GM23338 (cell line): ENCODE data around the gene SASH1. TPM values are rescaled to one million over a fixed set of nuclear protein-coding genes. Genes with fewer than 3 reads are reported as not detected.

Source experiments
- ATAC-seq: fragments of 200-7000 bp; cut with Tn5 transposase; 3 replicates; pipeline ENCODE4 v1.9.1; 2020
- DNase-seq: peaks from one replicate; pipeline ENCODE4 v3.0.0-alpha.2; 2015; ENCODE audit warnings: low spot score
- H2AFZ ChIP-seq: fragments of 200-600 bp; sonication (generic); 2 replicates; pipeline ENCODE4 v1.8.0; 2016; ENCODE audit warnings: antibody characterized with exemption, mild to moderate bottlenecking, moderate library complexity
- H3F3A ChIP-seq: fragments of 200-600 bp; sonication (generic); replicated peaks from 2 replicates; pipeline ENCODE4 v1.8.0; 2017; ENCODE audit warnings: antibody characterized with exemption, mixed run types, low read depth
- H3K27ac ChIP-seq: fragments of 200-600 bp; sonication (generic); 2 replicates; pipeline ENCODE4 v1.6.1; 2016; ENCODE audit warnings: low read depth
- H3K27me3 ChIP-seq: fragments of 200-600 bp; sonication (generic); 2 replicates; pipeline ENCODE4 v1.8.0; 2016; ENCODE audit warnings: mild to moderate bottlenecking, mixed run types, moderate library complexity; ENCODE audit not compliant: insufficient read depth
- H3K36me3 ChIP-seq: fragments of 200-600 bp; sonication (generic); 2 replicates; pipeline ENCODE4 v1.8.0; 2016; ENCODE audit warnings: mild to moderate bottlenecking; ENCODE audit not compliant: insufficient read depth
- H3K4me1 ChIP-seq: fragments of 200-600 bp; sonication (generic); 2 replicates; pipeline ENCODE4 v1.8.0; 2016; ENCODE audit warnings: mild to moderate bottlenecking, moderate library complexity; ENCODE audit not compliant: insufficient read depth
- H3K4me2 ChIP-seq: fragments of 200-600 bp; sonication (generic); 2 replicates; pipeline ENCODE4 v1.7.1; 2017; ENCODE audit warnings: mixed run types
- H3K4me3 ChIP-seq: fragments of 200-600 bp; sonication (generic); 2 replicates; pipeline ENCODE4 v1.6.1; 2016; ENCODE audit warnings: mixed run types
- H3K79me2 ChIP-seq: fragments of 200-600 bp; sonication (generic); replicated peaks from 2 replicates; pipeline ENCODE4 v1.8.0; 2017; ENCODE audit warnings: mild to moderate bottlenecking; ENCODE audit not compliant: insufficient read depth
- H3K9me2 ChIP-seq: fragments of 200-600 bp; sonication (generic); 2 replicates; pipeline ENCODE4 v1.8.0; 2017; ENCODE audit not compliant: insufficient read depth
- H4K20me1 ChIP-seq: fragments of 200-600 bp; sonication (generic); replicated peaks from 2 replicates; pipeline ENCODE4 v1.8.0; 2017; ENCODE audit warnings: mild to moderate bottlenecking; ENCODE audit not compliant: insufficient read depth
- H3K27ac Mint-ChIP-seq: 2 replicates; pipeline ENCODE4 v1.8.0; 2020; ENCODE audit warnings: inconsistent platforms, mild to moderate bottlenecking, moderate library complexity, mixed read lengths
- H3K27me3 Mint-ChIP-seq: 3 replicates; pipeline ENCODE4 v1.8.0; 2022; ENCODE audit warnings: low read depth, mild to moderate bottlenecking, moderate library complexity, mixed read lengths, inconsistent platforms; ENCODE audit not compliant: insufficient read depth, poor library complexity
- H3K36me3 Mint-ChIP-seq: 3 replicates; pipeline ENCODE4 v1.8.0; 2021; ENCODE audit warnings: low read depth, mild to moderate bottlenecking, inconsistent platforms, moderate library complexity, mixed read lengths
- H3K4me1 Mint-ChIP-seq: 3 replicates; pipeline ENCODE4 v1.8.0; 2020; ENCODE audit warnings: mild to moderate bottlenecking, inconsistent platforms, mixed read lengths
- H3K4me3 Mint-ChIP-seq: 3 replicates; pipeline ENCODE4 v1.8.0; 2021; ENCODE audit warnings: moderate library complexity, mild to moderate bottlenecking, inconsistent platforms, mixed read lengths
- H3K9me3 Mint-ChIP-seq: 3 replicates; pipeline ENCODE4 v1.8.0; 2020; ENCODE audit warnings: moderate library complexity, mild to moderate bottlenecking, inconsistent platforms, mixed read lengths
- CREB1 ChIP-seq: fragments of 250-450 bp; sonication (Bioruptor Pico); IDR thresholded peaks from 2 replicates; pipeline ENCODE4 v1.5.0; 2020; ENCODE audit warnings: low read depth, mild to moderate bottlenecking, moderate library complexity
- CTCF ChIP-seq, 2 experiments: fragments of 200-600 bp in 1 of 2; sonication (generic) in 1 of 2; conservative IDR thresholded peaks; 2 replicates each; pipeline versions ENCODE4 v1.5.1 to v1.6.1; 2016 to 2017; ENCODE audit warnings: antibody characterized with exemption in 2 of 2, low read depth in 2 of 2, mild to moderate bottlenecking in 2 of 2, moderate library complexity in 1 of 2
- ETS1 ChIP-seq: IDR thresholded peaks from 2 replicates; pipeline ENCODE4 v1.6.1; 2016; ENCODE audit warnings: antibody characterized with exemption
- EZH2 ChIP-seq: fragments of 200-600 bp; sonication (generic); IDR thresholded peaks from one replicate; pipeline ENCODE4 v1.8.0; 2017; ENCODE audit warnings: antibody characterized with exemption, mild to moderate bottlenecking, low read depth; ENCODE audit not compliant: unreplicated experiment
- JUNB ChIP-seq: IDR thresholded peaks from one replicate; pipeline ENCODE4 v1.6.1; 2016; ENCODE audit warnings: antibody characterized with exemption; ENCODE audit not compliant: unreplicated experiment
- NANOG ChIP-seq: IDR thresholded peaks from 2 replicates; pipeline ENCODE4 v1.6.1; 2016; ENCODE audit warnings: antibody characterized with exemption, borderline replicate concordance
- POLR2AphosphoS5 ChIP-seq: IDR thresholded peaks from 2 replicates; pipeline ENCODE4 v1.6.1; 2016; ENCODE audit warnings: antibody characterized with exemption, low read depth
- REST ChIP-seq: IDR thresholded peaks from one replicate; pipeline ENCODE4 v1.6.1; 2018; ENCODE audit warnings: antibody characterized with exemption; ENCODE audit not compliant: unreplicated experiment
- STAT1 ChIP-seq: IDR thresholded peaks from one replicate; pipeline ENCODE4 v1.6.1; 2016; ENCODE audit warnings: antibody characterized with exemption; ENCODE audit not compliant: unreplicated experiment
- ZNF331 ChIP-seq: fragments of 250-450 bp; sonication (Bioruptor Pico); IDR thresholded peaks from 2 replicates; pipeline ENCODE4 v1.5.0; 2020; ENCODE audit warnings: low read depth, mild to moderate bottlenecking, moderate library complexity
- ZNF462 ChIP-seq: fragments of 250-450 bp; sonication (Bioruptor Pico); IDR thresholded peaks from 2 replicates; pipeline ENCODE4 v1.5.0; 2020; ENCODE audit warnings: mild to moderate bottlenecking, moderate library complexity
- polyA plus RNA-seq: library from polyadenylated mRNA; unstranded; fragments of >200 nt; fragmentation: Nextera tagmentation; extraction: Ambion mirVana; gene quantifications from 2 replicates; pipeline ENCODE4 v1.2.1, GENCODE V29; 2016
- total RNA-seq: library from RNA; depleted of rRNA; stranded (reverse); fragments of >200 nt; shearing (Covaris generic); gene quantifications from 2 replicates; pipeline ENCODE4 v1.2.3, GENCODE V29; 2014

The SASH1 gene
- total and polyA plus RNA-seq, 2 experiments from 2014 or later, result 8.2 to 30.2 TPM

GRCh38 chr6:148452876-148453275, 110.2 kb downstream of the SASH1 start:
- Mint-ChIP-seq H3K27ac (no peak overlapping the region), H3K4me1 (peaks cover 20% of the 10 kb centered on the region), H3K27me3 (peaks cover 5% of the 10 kb centered on the region), H3K9me3 (no peaks in the 10 kb centered on the region), H3K36me3 (peaks cover 3% of the 10 kb centered on the region), H3K4me3 (no peak overlapping the region)
- no peak overlapping the region for H3K4me2 ChIP-seq
- 0 out of 2 replicates have a peak, but pooled peaks cover 3% of the 10 kb centered on the region for H3K79me2 ChIP-seq
- TF ChIP-seq ETS1, result no peak
- TF ChIP-seq REST, result no peak
- no peak for TF ChIP-seq ZNF331 (CRISPR knock-in tag)
- no peak for TF ChIP-seq NANOG
- TF ChIP-seq JUNB, result no peak
- TF ChIP-seq STAT1, result no peak
- TF ChIP-seq EZH2, result no peak
- no peak for TF ChIP-seq ZNF462 (CRISPR knock-in tag)
- no peak for TF ChIP-seq CREB1 (CRISPR knock-in tag)
- TF ChIP-seq POLR2AphosphoS5, result no peak
- no peak for TF ChIP-seq CTCF (conservative IDR thresholded peaks at IDR 0.05; ENCODE audit: low read depth in 2 of 2)
- H3K36me3 ChIP-seq, result no peaks in the 10 kb centered on the region
- H3K27me3 ChIP-seq, result no peaks in the 10 kb centered on the region
- ATAC-seq (no peak), DNase-seq (no peak)
- no peak overlapping the region for H3K4me3 ChIP-seq
- no peaks in the 10 kb centered on the region for H3K9me2 ChIP-seq
- H3F3A ChIP-seq, result no peaks in the 10 kb centered on the region
- no peak overlapping the region for H2AFZ ChIP-seq
- no peak overlapping the region for H3K27ac ChIP-seq
- H3K4me1 ChIP-seq, result peaks cover 2% of the 10 kb centered on the region; the same call in 1 of the 2 replicates
- no peaks in the 10 kb centered on the region for H4K20me1 ChIP-seq
